ENCODE data around the gene FGF14. TPM values are rescaled to one million over a fixed set of nuclear protein-coding genes. Genes with fewer than 3 reads are reported as not detected.

FGF14 gene
- polyA plus RNA-seq, 2 donors = 0.04 to 0.29 TPM

DNA sequence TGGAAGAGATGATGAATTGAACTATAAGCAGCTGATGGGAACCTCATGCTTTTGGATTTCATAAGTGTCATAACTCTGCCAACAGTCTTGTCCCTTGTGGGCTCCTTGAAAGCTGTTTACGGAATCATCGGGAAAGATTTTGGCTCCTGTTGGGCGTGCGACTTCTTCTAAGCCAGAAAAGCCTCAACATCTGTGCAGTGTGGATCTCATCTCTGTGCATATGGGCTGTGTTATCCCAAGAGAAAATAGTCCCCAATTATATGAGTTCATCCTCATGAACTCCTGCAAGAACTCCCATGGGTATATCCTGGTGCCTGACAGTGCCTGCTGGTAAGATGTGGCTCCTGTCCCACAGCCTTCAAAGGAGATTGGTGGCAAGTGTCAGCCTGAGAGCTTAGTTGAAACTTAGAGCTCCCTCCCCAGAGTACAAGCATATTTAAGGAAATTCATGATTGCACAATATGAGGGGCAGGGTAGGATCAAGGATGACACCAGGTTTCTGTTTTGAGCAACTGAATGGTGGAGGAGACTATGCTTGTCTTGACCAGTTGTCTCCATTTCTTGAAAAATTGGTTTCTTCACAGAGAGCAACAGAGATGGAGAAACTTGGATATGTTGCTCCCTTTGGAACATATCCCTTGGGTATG, 705.9 kb downstream of the FGF14 start:
- peak overlapping the region in 1 of 2 donors; percentile 10 for H3K27ac ChIP-seq (ENCODE audit: low read depth in 2 of 2, low read length in 1 of 2)
- WGBS, 2 donors = 77 to 85% methylated on average over 4 of the region's 4 CpGs
- H3K27me3 ChIP-seq (ENCODE audit: control insufficient read depth in 1 of 2, insufficient read depth in 2 of 2, low read length in 2 of 2) = no peaks in the 10 kb centered on the region
- H3K9me3 ChIP-seq (ENCODE audit: control insufficient read depth in 2 of 2, insufficient read depth in 1 of 2, low read depth in 1 of 2, low read length in 1 of 2) = no peaks in the 10 kb centered on the region
- H3K4me3 ChIP-seq (ENCODE audit: low read depth in 1 of 2, low read length in 2 of 2) = no peak overlapping the region
- H3K4me1 ChIP-seq (ENCODE audit: control insufficient read depth in 2 of 2, insufficient read depth in 2 of 2, low read length in 1 of 2) = no peaks in the 10 kb centered on the region
- H3K36me3 ChIP-seq (ENCODE audit: control insufficient read depth in 2 of 2, insufficient read depth in 2 of 2, low read length in 1 of 2) = no peaks in the 10 kb centered on the region

DNA sequence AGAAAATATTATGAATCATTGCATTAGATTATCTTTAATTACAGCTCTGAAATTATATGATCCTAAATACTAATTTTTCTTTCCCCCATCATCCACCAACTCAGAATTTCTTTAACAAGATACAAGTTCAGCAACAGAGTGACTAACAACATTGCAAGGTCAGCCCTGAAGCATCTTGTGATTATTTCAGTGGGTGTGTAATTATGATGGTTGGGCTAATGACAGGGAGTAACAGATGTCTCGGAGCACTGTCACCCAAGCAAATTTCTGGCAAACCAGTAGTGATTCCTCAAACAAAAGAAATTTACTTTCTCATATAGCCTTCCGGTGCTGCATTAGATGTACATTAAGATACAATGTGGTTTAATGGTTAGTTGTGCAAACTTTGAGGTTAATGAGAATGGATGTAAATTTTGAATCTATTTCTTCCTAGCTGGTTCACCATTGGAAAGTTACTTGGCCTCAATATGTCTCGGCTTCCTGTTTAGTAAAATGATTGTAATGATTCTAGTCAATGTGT, 710.4 kb downstream of the FGF14 start:
- H3K4me3 ChIP-seq (ENCODE audit: low read depth in 1 of 2, low read length in 2 of 2) = no peak overlapping the region
- 81 to 90% methylated on average over 3 of the region's 3 CpGs for WGBS, 2 donors

DNA sequence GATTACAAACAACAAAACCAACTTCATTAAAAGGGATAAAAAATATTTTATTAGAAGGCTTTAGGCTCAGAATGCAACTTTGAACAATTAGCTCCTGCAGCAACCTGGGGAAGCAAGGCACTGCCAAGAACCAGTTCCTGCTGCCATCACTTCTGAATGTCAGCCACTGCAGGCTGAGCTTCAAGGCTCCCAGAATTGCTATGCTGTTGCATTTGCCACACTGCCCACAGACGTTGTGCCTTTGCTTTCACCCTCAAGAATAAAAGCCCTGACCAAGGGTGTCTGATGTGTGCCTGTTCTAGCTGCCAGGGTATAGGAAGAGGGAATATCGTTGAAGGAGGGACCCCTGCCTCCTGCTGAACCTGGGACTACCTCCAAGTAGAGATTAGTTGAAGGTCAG, 711.0 kb downstream of the FGF14 start:
- no peaks in the 10 kb centered on the region for H3K9me3 ChIP-seq (ENCODE audit: control insufficient read depth in 2 of 2, insufficient read depth in 1 of 2, low read depth in 1 of 2, low read length in 1 of 2)
- H3K4me1 ChIP-seq (ENCODE audit: control insufficient read depth in 2 of 2, insufficient read depth in 2 of 2, low read length in 1 of 2) = no peaks in the 10 kb centered on the region
- no peak overlapping the region for H3K4me3 ChIP-seq (ENCODE audit: low read depth in 1 of 2, low read length in 2 of 2)
- no peaks in the 10 kb centered on the region for H3K27me3 ChIP-seq (ENCODE audit: control insufficient read depth in 1 of 2, insufficient read depth in 2 of 2, low read length in 2 of 2)
- no peaks in the 10 kb centered on the region for H3K36me3 ChIP-seq (ENCODE audit: control insufficient read depth in 2 of 2, insufficient read depth in 2 of 2, low read length in 1 of 2)
- WGBS, 2 donors = 42 to 47% methylated on average over 2 of the region's 2 CpGs
- H3K27ac ChIP-seq (ENCODE audit: low read depth in 2 of 2, low read length in 1 of 2) = no peak overlapping the region

More for the DNA sequence above, 710.4 kb downstream of the FGF14 start:
- Histone ChIP-seq H3K27me3 (ENCODE audit: control insufficient read depth in 1 of 2, insufficient read depth in 2 of 2, low read length in 2 of 2) (no peaks in the 10 kb centered on the region), H3K4me1 (ENCODE audit: control insufficient read depth in 2 of 2, insufficient read depth in 2 of 2, low read length in 1 of 2) (no peaks in the 10 kb centered on the region), H3K36me3 (ENCODE audit: control insufficient read depth in 2 of 2, insufficient read depth in 2 of 2, low read length in 1 of 2) (no peaks in the 10 kb centered on the region), H3K27ac (ENCODE audit: low read depth in 2 of 2, low read length in 1 of 2) (no peak overlapping the region), H3K9me3 (ENCODE audit: control insufficient read depth in 2 of 2, insufficient read depth in 1 of 2, low read depth in 1 of 2, low read length in 1 of 2) (no peaks in the 10 kb centered on the region)

DNA sequence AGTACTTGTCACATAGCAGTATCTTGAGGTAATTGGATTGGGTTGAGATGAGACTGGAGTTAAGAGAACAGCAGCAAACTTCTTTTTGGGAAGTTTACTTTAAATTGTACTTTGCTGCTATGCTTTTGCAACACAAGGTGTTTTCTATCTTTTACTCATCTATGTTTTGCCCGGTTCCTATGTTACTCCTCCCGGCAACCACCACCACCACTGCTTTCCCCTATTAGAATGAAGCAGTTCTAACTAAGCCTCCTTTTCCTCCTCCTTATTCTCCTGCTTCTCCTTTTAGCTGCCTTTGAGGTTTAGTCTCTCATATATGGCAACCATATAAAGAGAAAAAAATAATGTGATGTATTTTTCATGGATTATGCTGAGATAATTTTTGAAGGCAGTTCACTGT, 715.8 kb downstream of the FGF14 start:
- no peaks in the 10 kb centered on the region for H3K36me3 ChIP-seq (ENCODE audit: control insufficient read depth in 2 of 2, insufficient read depth in 2 of 2, low read length in 1 of 2)
- no peaks in the 10 kb centered on the region for H3K27me3 ChIP-seq (ENCODE audit: control insufficient read depth in 1 of 2, insufficient read depth in 2 of 2, low read length in 2 of 2)
- 81 to 88% methylated on average over 2 of the region's 2 CpGs for WGBS, 2 donors
- no peak overlapping the region for H3K4me3 ChIP-seq (ENCODE audit: low read depth in 1 of 2, low read length in 2 of 2)
- H3K9me3 ChIP-seq (ENCODE audit: control insufficient read depth in 2 of 2, insufficient read depth in 1 of 2, low read depth in 1 of 2, low read length in 1 of 2) = no peaks in the 10 kb centered on the region
- no peaks in the 10 kb centered on the region for H3K4me1 ChIP-seq (ENCODE audit: control insufficient read depth in 2 of 2, insufficient read depth in 2 of 2, low read length in 1 of 2)
- no peak overlapping the region for H3K27ac ChIP-seq (ENCODE audit: low read depth in 2 of 2, low read length in 1 of 2)

DNA sequence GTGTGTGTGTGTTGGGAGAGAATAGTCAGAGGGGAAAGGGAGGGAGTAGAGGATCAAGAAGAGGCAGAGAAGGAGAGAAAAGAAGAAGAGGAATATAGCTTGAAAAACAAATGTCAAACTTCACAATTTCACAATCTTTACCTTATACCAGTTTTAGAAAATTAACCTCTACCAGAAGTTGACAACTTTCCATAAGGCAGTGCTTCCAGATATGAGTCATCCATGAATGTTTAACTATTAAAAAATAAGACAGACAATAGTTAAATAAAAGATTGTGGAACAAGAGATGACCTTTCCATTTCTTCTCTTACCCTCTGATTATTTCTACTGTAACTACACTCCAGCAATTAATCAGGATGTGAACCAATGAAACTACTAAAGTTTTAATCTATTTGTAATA, 720.0 kb downstream of the FGF14 start:
- H3K4me1 ChIP-seq (ENCODE audit: control insufficient read depth in 2 of 2, insufficient read depth in 2 of 2, low read length in 1 of 2) = no peaks in the 10 kb centered on the region
- no peaks in the 10 kb centered on the region for H3K27me3 ChIP-seq (ENCODE audit: control insufficient read depth in 1 of 2, insufficient read depth in 2 of 2, low read length in 2 of 2)
- H3K4me3 ChIP-seq (ENCODE audit: low read depth in 1 of 2, low read length in 2 of 2) = no peak overlapping the region
- H3K27ac ChIP-seq (ENCODE audit: low read depth in 2 of 2, low read length in 1 of 2) = no peak overlapping the region
- H3K36me3 ChIP-seq (ENCODE audit: control insufficient read depth in 2 of 2, insufficient read depth in 2 of 2, low read length in 1 of 2) = no peaks in the 10 kb centered on the region
- no peaks in the 10 kb centered on the region for H3K9me3 ChIP-seq (ENCODE audit: control insufficient read depth in 2 of 2, insufficient read depth in 1 of 2, low read depth in 1 of 2, low read length in 1 of 2)

DNA sequence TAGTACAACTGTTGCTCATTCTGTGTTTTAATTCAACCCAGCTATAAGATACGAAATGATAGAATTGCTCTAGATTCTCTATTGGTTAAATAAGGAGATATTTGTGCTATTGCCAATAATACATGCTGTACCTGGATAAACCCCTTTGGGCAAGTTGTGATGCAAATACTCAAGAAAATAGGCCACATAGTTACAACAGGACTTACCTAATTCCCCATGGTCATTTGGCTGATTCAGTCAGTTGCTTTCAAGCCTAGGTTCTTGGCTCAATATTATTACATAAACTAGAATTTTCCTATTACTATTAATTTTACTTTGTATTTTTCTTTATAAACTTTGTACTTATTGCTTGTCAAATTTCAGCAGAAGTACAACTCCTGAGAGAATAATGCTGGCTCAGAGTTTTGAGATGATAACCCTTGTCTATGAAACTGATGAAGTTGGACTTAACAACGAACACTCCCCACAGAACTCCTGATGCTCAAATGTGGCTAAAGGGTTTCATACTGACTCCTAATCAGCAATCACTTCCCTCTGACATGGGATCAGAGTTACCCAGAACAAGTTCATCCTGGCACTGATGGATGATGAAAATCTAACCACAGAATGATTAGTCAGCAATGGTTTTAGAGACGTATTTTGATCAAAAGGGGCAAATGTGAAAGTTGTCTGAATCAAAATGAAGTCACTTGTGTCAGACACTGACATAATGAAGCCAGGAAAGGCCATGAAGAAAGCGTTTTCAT, 728.3 kb downstream of the FGF14 start:
- Histone ChIP-seq H3K27ac (ENCODE audit: low read depth in 2 of 2, low read length in 1 of 2) (no peak overlapping the region), H3K36me3 (ENCODE audit: control insufficient read depth in 2 of 2, insufficient read depth in 2 of 2, low read length in 1 of 2) (no peaks in the 10 kb centered on the region), H3K27me3 (ENCODE audit: control insufficient read depth in 1 of 2, insufficient read depth in 2 of 2, low read length in 2 of 2) (no peaks in the 10 kb centered on the region), H3K9me3 (ENCODE audit: control insufficient read depth in 2 of 2, insufficient read depth in 1 of 2, low read depth in 1 of 2, low read length in 1 of 2) (no peaks in the 10 kb centered on the region), H3K4me3 (ENCODE audit: low read depth in 1 of 2, low read length in 2 of 2) (no peak overlapping the region), H3K4me1 (ENCODE audit: control insufficient read depth in 2 of 2, insufficient read depth in 2 of 2, low read length in 1 of 2) (no peaks in the 10 kb centered on the region)
- 55 to 57% methylated on average over 4 of the region's 4 CpGs for WGBS, 2 donors

DNA sequence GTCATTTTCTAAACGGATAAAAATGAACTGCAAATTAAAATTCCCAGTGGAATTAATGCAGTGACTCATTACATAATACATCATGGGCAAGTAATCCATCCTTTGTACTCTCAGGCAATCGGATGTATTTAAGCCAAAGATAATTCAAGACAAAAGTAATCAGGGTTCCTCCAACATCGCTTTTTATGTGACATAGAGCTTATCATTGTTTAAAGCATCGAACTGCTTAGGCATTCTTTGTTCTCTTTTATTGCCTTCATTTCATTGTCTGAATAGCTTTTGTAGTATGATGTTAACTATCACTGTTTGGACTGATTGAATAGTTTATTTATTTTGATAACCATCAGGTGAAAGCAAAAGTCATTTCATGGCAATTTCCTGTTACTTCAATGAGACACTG, 740.0 kb downstream of the FGF14 start:
- no peaks in the 10 kb centered on the region for H3K36me3 ChIP-seq (ENCODE audit: control insufficient read depth in 2 of 2, insufficient read depth in 2 of 2, low read length in 1 of 2)
- H3K4me3 ChIP-seq (ENCODE audit: low read depth in 1 of 2, low read length in 2 of 2) = no peak overlapping the region
- H3K27ac ChIP-seq (ENCODE audit: low read depth in 2 of 2, low read length in 1 of 2) = no peak overlapping the region
- H3K9me3 ChIP-seq (ENCODE audit: control insufficient read depth in 2 of 2, insufficient read depth in 1 of 2, low read depth in 1 of 2, low read length in 1 of 2) = no peaks in the 10 kb centered on the region
- no peaks in the 10 kb centered on the region for H3K4me1 ChIP-seq (ENCODE audit: control insufficient read depth in 2 of 2, insufficient read depth in 2 of 2, low read length in 1 of 2)
- WGBS, 2 donors = 30% methylated on average over 4 of the region's 4 CpGs
- no peaks in the 10 kb centered on the region for H3K27me3 ChIP-seq (ENCODE audit: control insufficient read depth in 1 of 2, insufficient read depth in 2 of 2, low read length in 2 of 2)

Other genes starting within 250 kb of the FGF14 start
- 10 to 100 TPM; 15.2 to 17.1 TPM for gene TPP2, start 194.9 kb upstream of the FGF14 start, polyA plus RNA-seq